CD4-positive, alpha-beta T cell treated with Interleukin-4 for 4 hours (primary cell): Measurements from ENCODE around the gene TMEM95.

Experiments used
- DNase-seq: peaks from one replicate; pipeline ENCODE4 v3.0.0-alpha.2; 2020

Gene TMEM95

GRCh38 chr17:7406235-7406825, 51.4 kb downstream of the TMEM95 start:
- DNase-seq: no peak
